ENCODE measurements around the gene THSD7B. TPM values are rescaled to one million over a fixed set of nuclear protein-coding genes. Genes with fewer than 3 reads are reported as not detected.

THSD7B gene
- polyA plus RNA-seq, 1 donor from 2014 or later: 0.46 TPM

- Histone ChIP-seq H3K27me3 (ENCODE audit: insufficient read depth, low read depth, low read length) (no peaks in the 10 kb centered on the region), H3K79me2 (replicated peaks; ENCODE audit: insufficient read depth, low read length) (no peaks in the 10 kb centered on the region), H3K9me3 (ENCODE audit: low read length) (no peaks in the 10 kb centered on the region), H3K4me2 (ENCODE audit: low read length) (no peak overlapping the region), H3K4me3 (ENCODE audit: low read length) (no peak overlapping the region), H3K36me3 (ENCODE audit: insufficient read depth, low read length) (no peaks in the 10 kb centered on the region), H3K9ac (ENCODE audit: low read length) (no peak overlapping the region), H3F3A (ENCODE audit: insufficient read depth, low read length, poor library complexity, severe bottlenecking) (no peaks in the 10 kb centered on the region), H3K27ac (ENCODE audit: low read length) (no peak overlapping the region), H3K9me2 (ENCODE audit: insufficient read depth, low read length) (no peaks in the 10 kb centered on the region), H2AFZ (ENCODE audit: low read depth, low read length) (no peak overlapping the region), H4K20me1 (ENCODE audit: insufficient read depth) (no peaks in the 10 kb centered on the region)
- no peak for TF ChIP-seq REST (IDR thresholded peaks at IDR 0.05; ENCODE audit: borderline replicate concordance)
- TF ChIP-seq CTCF (IDR thresholded peaks at IDR 0.05; ENCODE audit: poor library complexity, severe bottlenecking): no peak
- TF ChIP-seq TAF1 (IDR thresholded peaks at IDR 0.05; ENCODE audit: low read depth): no peak
These were observed 669.8 kb downstream of the THSD7B start for GRCh38 chr2:137435162-137435561.

GRCh38 chr2:137437386-137437785 lies 672.0 kb downstream of the THSD7B start:
- H3K36me3 ChIP-seq (ENCODE audit: insufficient read depth, low read length): no peaks in the 10 kb centered on the region
- TF ChIP-seq RAD21 (conservative IDR thresholded peaks at IDR 0.05): no peak
- TF ChIP-seq REST (IDR thresholded peaks at IDR 0.05; ENCODE audit: borderline replicate concordance): no peak
- no peak for TF ChIP-seq TAF1 (IDR thresholded peaks at IDR 0.05; ENCODE audit: low read depth)

GRCh38 chr2:137444970-137445369 lies 679.6 kb downstream of the THSD7B start:
- Histone ChIP-seq H3K4me2 (ENCODE audit: low read length) (no peak overlapping the region), H3F3A (ENCODE audit: insufficient read depth, low read length, poor library complexity, severe bottlenecking) (no peaks in the 10 kb centered on the region), H3K36me3 (ENCODE audit: insufficient read depth, low read length) (no peaks in the 10 kb centered on the region), H3K4me3 (ENCODE audit: low read length) (no peak overlapping the region), H3K79me2 (replicated peaks; ENCODE audit: insufficient read depth, low read length) (no peaks in the 10 kb centered on the region), H3K27me3 (ENCODE audit: insufficient read depth, low read depth, low read length) (no peaks in the 10 kb centered on the region), H3K9me2 (ENCODE audit: insufficient read depth, low read length) (no peaks in the 10 kb centered on the region), H4K20me1 (ENCODE audit: insufficient read depth) (no peaks in the 10 kb centered on the region), H3K9ac (ENCODE audit: low read length) (no peak overlapping the region), H2AFZ (ENCODE audit: low read depth, low read length) (no peak overlapping the region), H3K9me3 (ENCODE audit: low read length) (no peaks in the 10 kb centered on the region), H3K27ac (ENCODE audit: low read length) (no peak overlapping the region)
- TF ChIP-seq RAD21 (conservative IDR thresholded peaks at IDR 0.05) (no peak), MXI1 (conservative IDR thresholded peaks at IDR 0.05; ENCODE audit: poor library complexity, severe bottlenecking) (no peak), REST (IDR thresholded peaks at IDR 0.05; ENCODE audit: borderline replicate concordance) (no peak), TAF1 (IDR thresholded peaks at IDR 0.05; ENCODE audit: low read depth) (no peak), EP300 (conservative IDR thresholded peaks at IDR 0.05; ENCODE audit: poor library complexity, severe bottlenecking) (no peak), POLR2AphosphoS5 (IDR thresholded peaks at IDR 0.05) (no peak), EZH2 (IDR thresholded peaks at IDR 0.05; ENCODE audit: borderline replicate concordance, insufficient read depth, low read length, poor library complexity, severe bottlenecking) (no peak), SMC3 (conservative IDR thresholded peaks at IDR 0.05; ENCODE audit: poor library complexity) (no peak)

More at GRCh38 chr2:137437386-137437785, 672.0 kb downstream of the THSD7B start:
- Histone ChIP-seq H3K4me3 (ENCODE audit: low read length) (no peak overlapping the region), H4K20me1 (ENCODE audit: insufficient read depth) (no peaks in the 10 kb centered on the region), H2AFZ (ENCODE audit: low read depth, low read length) (no peak overlapping the region), H3K27me3 (ENCODE audit: insufficient read depth, low read depth, low read length) (no peaks in the 10 kb centered on the region), H3K9me2 (ENCODE audit: insufficient read depth, low read length) (no peaks in the 10 kb centered on the region), H3F3A (ENCODE audit: insufficient read depth, low read length, poor library complexity, severe bottlenecking) (no peaks in the 10 kb centered on the region), H3K4me2 (ENCODE audit: low read length) (no peak overlapping the region), H3K9me3 (ENCODE audit: low read length) (no peaks in the 10 kb centered on the region), H3K9ac (ENCODE audit: low read length) (no peak overlapping the region), H3K79me2 (replicated peaks; ENCODE audit: insufficient read depth, low read length) (no peaks in the 10 kb centered on the region), H3K27ac (ENCODE audit: low read length) (no peak overlapping the region)
